ENCODE measurements around the gene ZFPM1. TPM values are rescaled to one million over a fixed set of nuclear protein-coding genes. Genes with fewer than 3 reads are reported as not detected.

The ZFPM1 gene
- total and polyA plus RNA-seq, 2 experiments from 2014 or later = 0.53 to 2.2 TPM

DNA sequence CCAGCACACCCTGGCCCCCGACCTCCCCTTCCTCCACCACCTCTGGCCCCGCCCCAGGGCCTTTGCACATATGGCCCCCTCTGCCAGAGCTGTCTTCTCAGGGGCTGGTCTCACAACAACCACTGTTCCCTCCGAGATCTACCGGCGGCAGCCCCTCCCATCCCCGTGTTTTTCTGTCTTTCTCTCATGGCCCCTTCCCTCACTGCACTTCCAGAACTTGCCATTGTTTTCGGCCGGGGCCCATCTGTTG lies 30.2 kb downstream of the ZFPM1 start:
- Mint-ChIP-seq H3K27ac (no peak overlapping the region), H3K9me3 (no peaks in the 10 kb centered on the region), H3K36me3 (ENCODE audit: low read depth) (no peaks in the 10 kb centered on the region), H3K4me3 (no peak overlapping the region), H3K27me3 (ENCODE audit: insufficient read depth, low read depth, poor library complexity) (peaks cover 7% of the 10 kb centered on the region), H3K4me1 (peaks cover 2% of the 10 kb centered on the region; the same call in 2 of the 3 replicates)
- H3K9me2 ChIP-seq (ENCODE audit: insufficient read depth) = no peaks in the 10 kb centered on the region
- H4K20me1 ChIP-seq (replicated peaks; ENCODE audit: insufficient read depth) = no peaks in the 10 kb centered on the region
- no peak for ATAC-seq
- no peaks in the 10 kb centered on the region for H3K79me2 ChIP-seq (replicated peaks; ENCODE audit: insufficient read depth)
- H3K27ac ChIP-seq (ENCODE audit: low read depth) = no peak overlapping the region
- H2AFZ ChIP-seq = no peak overlapping the region
- no peaks in the 10 kb centered on the region for H3K4me1 ChIP-seq (ENCODE audit: insufficient read depth)
- H3K27me3 ChIP-seq (ENCODE audit: insufficient read depth) = no peaks in the 10 kb centered on the region
- no peaks in the 10 kb centered on the region for H3F3A ChIP-seq (replicated peaks; ENCODE audit: low read depth)
- H3K4me2 ChIP-seq = no peak overlapping the region
- TF ChIP-seq POLR2AphosphoS5 (IDR thresholded peaks at IDR 0.05; ENCODE audit: low read depth) (no peak), CREB1 (CRISPR knock-in tag; IDR thresholded peaks at IDR 0.05; ENCODE audit: low read depth) (no peak), EZH2 (IDR thresholded peaks at IDR 0.05; ENCODE audit: low read depth, unreplicated experiment) (no peak), EZH2phosphoT487 (IDR thresholded peaks at IDR 0.05; ENCODE audit: unreplicated experiment) (no peak), JUNB (IDR thresholded peaks at IDR 0.05; ENCODE audit: unreplicated experiment) (no peak), ZNF331 (CRISPR knock-in tag; IDR thresholded peaks at IDR 0.05; ENCODE audit: low read depth) (no peak)
- TF ChIP-seq, protein P1, sequence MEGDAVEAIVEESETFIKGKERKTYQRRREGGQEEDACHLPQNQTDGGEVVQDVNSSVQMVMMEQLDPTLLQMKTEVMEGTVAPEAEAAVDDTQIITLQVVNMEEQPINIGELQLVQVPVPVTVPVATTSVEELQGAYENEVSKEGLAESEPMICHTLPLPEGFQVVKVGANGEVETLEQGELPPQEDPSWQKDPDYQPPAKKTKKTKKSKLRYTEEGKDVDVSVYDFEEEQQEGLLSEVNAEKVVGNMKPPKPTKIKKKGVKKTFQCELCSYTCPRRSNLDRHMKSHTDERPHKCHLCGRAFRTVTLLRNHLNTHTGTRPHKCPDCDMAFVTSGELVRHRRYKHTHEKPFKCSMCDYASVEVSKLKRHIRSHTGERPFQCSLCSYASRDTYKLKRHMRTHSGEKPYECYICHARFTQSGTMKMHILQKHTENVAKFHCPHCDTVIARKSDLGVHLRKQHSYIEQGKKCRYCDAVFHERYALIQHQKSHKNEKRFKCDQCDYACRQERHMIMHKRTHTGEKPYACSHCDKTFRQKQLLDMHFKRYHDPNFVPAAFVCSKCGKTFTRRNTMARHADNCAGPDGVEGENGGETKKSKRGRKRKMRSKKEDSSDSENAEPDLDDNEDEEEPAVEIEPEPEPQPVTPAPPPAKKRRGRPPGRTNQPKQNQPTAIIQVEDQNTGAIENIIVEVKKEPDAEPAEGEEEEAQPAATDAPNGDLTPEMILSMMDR (conservative IDR thresholded peaks at IDR 0.05; ENCODE audit: low read depth in 2 of 2) = no peak
- TF ChIP-seq, protein P2, sequence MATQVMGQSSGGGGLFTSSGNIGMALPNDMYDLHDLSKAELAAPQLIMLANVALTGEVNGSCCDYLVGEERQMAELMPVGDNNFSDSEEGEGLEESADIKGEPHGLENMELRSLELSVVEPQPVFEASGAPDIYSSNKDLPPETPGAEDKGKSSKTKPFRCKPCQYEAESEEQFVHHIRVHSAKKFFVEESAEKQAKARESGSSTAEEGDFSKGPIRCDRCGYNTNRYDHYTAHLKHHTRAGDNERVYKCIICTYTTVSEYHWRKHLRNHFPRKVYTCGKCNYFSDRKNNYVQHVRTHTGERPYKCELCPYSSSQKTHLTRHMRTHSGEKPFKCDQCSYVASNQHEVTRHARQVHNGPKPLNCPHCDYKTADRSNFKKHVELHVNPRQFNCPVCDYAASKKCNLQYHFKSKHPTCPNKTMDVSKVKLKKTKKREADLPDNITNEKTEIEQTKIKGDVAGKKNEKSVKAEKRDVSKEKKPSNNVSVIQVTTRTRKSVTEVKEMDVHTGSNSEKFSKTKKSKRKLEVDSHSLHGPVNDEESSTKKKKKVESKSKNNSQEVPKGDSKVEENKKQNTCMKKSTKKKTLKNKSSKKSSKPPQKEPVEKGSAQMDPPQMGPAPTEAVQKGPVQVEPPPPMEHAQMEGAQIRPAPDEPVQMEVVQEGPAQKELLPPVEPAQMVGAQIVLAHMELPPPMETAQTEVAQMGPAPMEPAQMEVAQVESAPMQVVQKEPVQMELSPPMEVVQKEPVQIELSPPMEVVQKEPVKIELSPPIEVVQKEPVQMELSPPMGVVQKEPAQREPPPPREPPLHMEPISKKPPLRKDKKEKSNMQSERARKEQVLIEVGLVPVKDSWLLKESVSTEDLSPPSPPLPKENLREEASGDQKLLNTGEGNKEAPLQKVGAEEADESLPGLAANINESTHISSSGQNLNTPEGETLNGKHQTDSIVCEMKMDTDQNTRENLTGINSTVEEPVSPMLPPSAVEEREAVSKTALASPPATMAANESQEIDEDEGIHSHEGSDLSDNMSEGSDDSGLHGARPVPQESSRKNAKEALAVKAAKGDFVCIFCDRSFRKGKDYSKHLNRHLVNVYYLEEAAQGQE (IDR thresholded peaks at IDR 0.05; ENCODE audit: unreplicated experiment) = no peak
- TF ChIP-seq, protein P3, sequence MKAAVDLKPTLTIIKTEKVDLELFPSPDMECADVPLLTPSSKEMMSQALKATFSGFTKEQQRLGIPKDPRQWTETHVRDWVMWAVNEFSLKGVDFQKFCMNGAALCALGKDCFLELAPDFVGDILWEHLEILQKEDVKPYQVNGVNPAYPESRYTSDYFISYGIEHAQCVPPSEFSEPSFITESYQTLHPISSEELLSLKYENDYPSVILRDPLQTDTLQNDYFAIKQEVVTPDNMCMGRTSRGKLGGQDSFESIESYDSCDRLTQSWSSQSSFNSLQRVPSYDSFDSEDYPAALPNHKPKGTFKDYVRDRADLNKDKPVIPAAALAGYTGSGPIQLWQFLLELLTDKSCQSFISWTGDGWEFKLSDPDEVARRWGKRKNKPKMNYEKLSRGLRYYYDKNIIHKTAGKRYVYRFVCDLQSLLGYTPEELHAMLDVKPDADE (IDR thresholded peaks at IDR 0.05) = no peak
- no peak for DNase-seq (ENCODE audit: low spot score)
- H3K4me3 ChIP-seq = no peak overlapping the region
- H3K36me3 ChIP-seq (ENCODE audit: insufficient read depth) = no peaks in the 10 kb centered on the region

Data from GM23338 (cell line).